ENCODE results near the gene CALR.
A peak's percentile ranks its signal among the peaks of the same experiment; 100 is the strongest.
"Not testable (repeated sequence)": the region's sequence is repeated elsewhere in the genome, so short reads cannot be mapped to it uniquely, and the experiment has no call there.

CALR gene

GRCh38 chr19:12956446-12957388 is 18.3 kb downstream of the CALR start, which contains the start of gene GADD45GIP1:
Gene GADD45GIP1 (minus strand): TSS chr19:12957223. CDS start chr19:12957212, 11 bp downstream.
- no peak for TF ChIP-seq CTCF (IDR thresholded peaks at IDR 0.05; ENCODE audit: extremely low read depth, missing control alignments)
- DNase-seq (ENCODE audit: low spot score): peak; percentile 90

GRCh38 chr19:12957389-12957952 is 19.1 kb downstream of the CALR start:
- DNase-seq (ENCODE audit: low spot score): not testable (repeated sequence)

GRCh38 chr19:12959481-12959880 is 21.1 kb downstream of the CALR start:
- DNase-seq (ENCODE audit: low spot score): no peak
- TF ChIP-seq CTCF (IDR thresholded peaks at IDR 0.05; ENCODE audit: extremely low read depth, missing control alignments): no peak

GRCh38 chr19:12965017-12965811 is 26.8 kb downstream of the CALR start:
- DNase-seq (ENCODE audit: low spot score): peak; percentile 89
- TF ChIP-seq CTCF (IDR thresholded peaks at IDR 0.05; ENCODE audit: extremely low read depth, missing control alignments): peak; percentile 99

GRCh38 chr19:12965812-12966135 is 27.4 kb downstream of the CALR start:
- TF ChIP-seq CTCF (IDR thresholded peaks at IDR 0.05; ENCODE audit: extremely low read depth, missing control alignments): no peak
- no peak for DNase-seq (ENCODE audit: low spot score)

- TF ChIP-seq CTCF (IDR thresholded peaks at IDR 0.05; ENCODE audit: extremely low read depth, missing control alignments): no peak
- no peak for DNase-seq (ENCODE audit: low spot score)
These were observed 29.5 kb downstream of the CALR start for GRCh38 chr19:12967907-12968306.

- no peak for TF ChIP-seq CTCF (IDR thresholded peaks at IDR 0.05; ENCODE audit: extremely low read depth, missing control alignments)
- DNase-seq (ENCODE audit: low spot score): no peak
These were observed 31.0 kb downstream of the CALR start, which contains the start of gene DAND5 for GRCh38 chr19:12969292-12969988. Gene DAND5 (plus strand): TSS chr19:12969576. CDS start chr19:12969661, 85 bp downstream.

Measured in GM20000 (cell line).